Esophagus muscularis mucosa (tissue), 3 donors: ENCODE data around the gene SND1.

Source experiments
- CTCF ChIP-seq, 3 experiments: fragments of 200-600 bp in 2 of 3; fragments of 450-650 bp in 1 of 3; sonication (generic) in 2 of 3; IDR thresholded peaks; one replicate each; pipeline ENCODE4 v1.5.1; 2017 to 2019; ENCODE audit warnings: antibody characterized with exemption in 3 of 3, mild to moderate bottlenecking in 2 of 3, moderate library complexity in 1 of 3
- EP300 ChIP-seq: sonication (generic); formaldehyde crosslinking; IDR thresholded peaks from one replicate; pipeline ENCODE4 v1.6.1; 2017; ENCODE audit warnings: antibody characterized with exemption

GRCh38 chr7:127881564-127881963, 229.6 kb downstream of the SND1 start:
- no peak for TF ChIP-seq CTCF (IDR thresholded peaks at IDR 0.05)
- no peak for TF ChIP-seq EP300
